Measurements from ENCODE around the gene OPN1LW. TPM values are rescaled to one million over a fixed set of nuclear protein-coding genes. Genes with fewer than 3 reads are reported as not detected.
A peak's percentile ranks its signal among the peaks of the same experiment; 100 is the strongest.

OPN1LW gene
- total and polyA plus RNA-seq, 2 donors (not counting 3 experiments of a cell fraction or from before 2014, with no cell fraction given): not detected

- Histone ChIP-seq H2AFZ (ENCODE audit: low read depth, low read length) (peak overlapping the region; percentile 88), H3K4me2 (ENCODE audit: insufficient read depth, low read length) (peak overlapping the region; percentile 62), H3K4me1 (ENCODE audit: control insufficient read depth, extremely low read depth, insufficient read depth, low read length) (peaks cover 13% of the 10 kb centered on the region), H3K9me1 (replicated peaks; ENCODE audit: control insufficient read depth, extremely low read depth, insufficient read depth, low read length) (no peaks in the 10 kb centered on the region), H3K79me2 (ENCODE audit: control insufficient read depth, insufficient read depth, low read length) (no peaks in the 10 kb centered on the region), H3K4me3 (replicated peaks in 1 of 3; ENCODE audit: insufficient read depth in 1 of 3, low read depth in 1 of 3, low read length in 3 of 3) (peak overlapping the region in 1 of 3 experiments; percentile 21), H3K27me3 (ENCODE audit: control insufficient read depth in 2 of 2, insufficient read depth in 2 of 2, low read length in 2 of 2) (no peaks in the 10 kb centered on the region), H3K36me3 (ENCODE audit: control insufficient read depth in 2 of 2, extremely low read depth in 1 of 2, insufficient read depth in 2 of 2, low read length in 2 of 2) (no peaks in the 10 kb centered on the region), H4K20me1 (replicated peaks; ENCODE audit: control insufficient read depth, extremely low read depth, insufficient read depth, low read length) (no peaks in the 10 kb centered on the region), H3K9ac (replicated peaks; ENCODE audit: extremely low read depth, insufficient read depth, low read length) (peak overlapping the region; percentile 33), H3K9me3 (replicated peaks; ENCODE audit: control insufficient read depth, insufficient read depth, low read length) (no peaks in the 10 kb centered on the region), H3K27ac (ENCODE audit: insufficient read depth, low read depth, low read length) (peak overlapping the region; percentile 13)
- no TSS peak for BruUV-seq (replicated peaks)
- DNase-seq (ENCODE audit: low read depth, low spot score) (peak; percentile 54), FAIRE-seq (peak; percentile 72)
- ChIA-PET POLR2A (no interaction called here), CTCF (interaction anchor here (0.6 to 1.5 kb wide), 5 partner anchors 13 to 171 kb away, joined by 3 to 20 read pairs (median 4); partner anchors contain the start of gene IRAK1)
- TF ChIP-seq MYC (IDR thresholded peaks at IDR 0.05; ENCODE audit: low read depth, low read length): no peak
- no peak for TF ChIP-seq EZH2 (IDR thresholded peaks at IDR 0.05; ENCODE audit: borderline replicate concordance, low read depth, low read length, severe bottlenecking)
- no peak for TF ChIP-seq JUN (IDR thresholded peaks at IDR 0.05; ENCODE audit: borderline replicate concordance, insufficient read depth, insufficient read length, low read depth)
- TF ChIP-seq CTCF (IDR thresholded peaks at IDR 0.05; ENCODE audit: extremely low read depth in 1 of 2, insufficient read depth in 1 of 2, low read depth in 1 of 2, low read length in 2 of 2): peak; percentile 76 to 78
- no peak for TF ChIP-seq GATA2 (IDR thresholded peaks at IDR 0.05; ENCODE audit: insufficient read depth, insufficient read length, low read depth, low read length)
- no peak for TF ChIP-seq POLR2A (IDR thresholded peaks at IDR 0.05; ENCODE audit: low read depth, low read length)
- TF ChIP-seq MAX (IDR thresholded peaks at IDR 0.05; ENCODE audit: insufficient read depth, insufficient read length): no peak
- dilution Hi-C loops (cut with MboI; ENCODE audit: extremely low pct_ligation_motif_present, low sequenced_read_pairs) (no loop called here), intact Hi-C loops (cut with micrococcal nuclease) (loop anchor here (1.0 kb wide), 1 partner anchor 39 kb away; the partner anchor contains the start of gene MECP2)
Observed at GRCh38 chrX:154136627-154137161, 7.3 kb upstream of the OPN1LW start.

Data from endothelial cell of umbilical vein (primary cell).